Heart left ventricle (tissue), 16 donors: Measurements from ENCODE around the gene CALHM2. TPM values are rescaled to one million over a fixed set of nuclear protein-coding genes. Genes with fewer than 3 reads are reported as not detected.

ENCODE experiments used
- ATAC-seq, 4 donors: fragments of 200-7000 bp; cut with Tn5 transposase; one replicate each; pipeline ENCODE4 v1.9.1; 2020 to 2022; ENCODE audit warnings: moderate library complexity in 4 of 4, mild to moderate bottlenecking in 3 of 4, moderate number of reproducible peaks in 1 of 4
- DNase-seq, 5 donors: peaks; one replicate each; pipeline ENCODE4 v3.0.0-alpha.2; 2020
- H3K27ac ChIP-seq, 12 donors: fragments of 200-600 bp; sonication (generic) in 4 of 12; one replicate each; pipeline versions ENCODE4 v1.5.0 to v1.8.0; 2016 to 2022; ENCODE audit warnings: mild to moderate bottlenecking in 2 of 12
- H3K27me3 ChIP-seq, 9 donors: fragments of 200-600 bp; sonication (generic) in 2 of 9; one replicate each; pipeline versions ENCODE4 v1.5.1 to v1.8.0; 2016 to 2022; ENCODE audit warnings: mild to moderate bottlenecking in 3 of 9
- H3K36me3 ChIP-seq, 9 donors: fragments of 200-600 bp; sonication (generic) in 2 of 9; one replicate each; pipeline versions ENCODE4 v1.5.0 to v1.8.0; 2018 to 2022; ENCODE audit warnings: mild to moderate bottlenecking in 2 of 9
- H3K4me1 ChIP-seq, 12 donors: fragments of 200-600 bp; sonication (generic) in 4 of 12; one replicate each; pipeline versions ENCODE4 v1.5.0 to v1.8.0; 2016 to 2022; ENCODE audit warnings: mild to moderate bottlenecking in 3 of 12
- H3K4me3 ChIP-seq, 12 donors: fragments of 200-600 bp; sonication (generic) in 4 of 12; one replicate each; pipeline versions ENCODE4 v1.5.0 to v1.8.0; 2017 to 2022; ENCODE audit warnings: mild to moderate bottlenecking in 9 of 12, moderate library complexity in 4 of 12
- H3K9me3 ChIP-seq, 12 donors: fragments of 200-600 bp; sonication (generic) in 4 of 12; one replicate each; pipeline versions ENCODE4 v1.5.0 to v1.8.0; 2016 to 2022; ENCODE audit warnings: mild to moderate bottlenecking in 1 of 12
- CTCF ChIP-seq, 12 donors: fragments of 200-600 bp; sonication (generic) in 4 of 12; IDR thresholded peaks; one replicate each; pipeline versions ENCODE4 v1.5.0 to v1.8.0; 2018 to 2022; ENCODE audit warnings: antibody characterized with exemption in 12 of 12, mild to moderate bottlenecking in 5 of 12
- POLR2A ChIP-seq, 2 donors: fragments of 450-650 bp; IDR thresholded peaks; one replicate each; pipeline ENCODE4 v1.6.1; 2017; ENCODE audit warnings: antibody characterized with exemption in 2 of 2, mild to moderate bottlenecking in 2 of 2, moderate library complexity in 2 of 2
- WGBS, 4 donors: extraction: QIAGEN DNeasy Blood & Tissue Kit in 2 of 4; methylation state at CpG; one replicate each; pipeline versions ENCODE4 v1.1.5 to v1.1.7; 2013 to 2018; 5-methylcytosine and 5-hydroxymethylcytosine counted together
- intact Hi-C, 10 donors: fragments of 100-400 bp; cut with DNase I; formaldehyde crosslinking; loops; one replicate each; pipeline versions ENCODE4 v1.11.1 to v1.14.2; 2022
- polyA plus RNA-seq, 2 donors: library from polyadenylated mRNA; stranded (reverse); fragments of 200-250 nt; gene quantifications; one replicate each; pipeline ENCODE4 v1.2.3, GENCODE V29; 2013
- total RNA-seq, 9 donors: library from RNA; depleted of rRNA in 2 of 9; stranded (reverse); fragments of >200 nt in 2 of 9; fragmentation: NEBNext Ultra II Directional in 3 of 9; extraction: Animal tissue kit (Norgen Biotek cat#: 25700) in 3 of 9; gene quantifications; one replicate each; pipeline versions ENCODE4 v1.1.0 to v1.2.4, GENCODE V29; 2016 to 2023
- donor health status: ischemic (EF 13 %, LVEDD 7.1; RV severe dilation, severe dysfunction).
- donor health status: healthy with polysubstance abuse.
- donor health status: DM: no; HTN: yes; CAD: no.
- donor health status: DM: no; HTN: no; CAD: no.
- donor health status: ischemic (EF 25% LVEDD 6.9; RV normal size, moderate dysfunction).
- donor health status: ischemic (EF 25% LVEDD 5.7; RV mildly dilated, moderate dysfunction).
- donor health status: healthy.
- donor health status: DM: yes; HTN: yes; CAD: no.
- donor health status: ischemic (EF 35%, LVEDD 5.7; RV mildly dilated, moderate dysfunction).
- donor health status: nonischemic (EF 11% LVEDD 7.7; RV severe dilation, severe dysfunction).
- donor health status: DM: yes; HTN: yes; CAD: no.
- donor health status: PGD.
- donor health status: ischemic (EF 29% LVEDD 5.4; RV normal size, mild dysfunction).
- donor health status: nonischemic (EF 23%, LVEDD 6.1; RV moderate dilation, normal function).

Gene CALHM2
- total and polyA plus RNA-seq, 11 donors = 8.2 to 36.8 (median 11.2) TPM

- DNase-seq (no peak), ATAC-seq (no peak)
- TF ChIP-seq POLR2A (IDR thresholded peaks at IDR 0.05) (no peak), CTCF (IDR thresholded peaks at IDR 0.05) (no peak)
- no peak overlapping the region for H3K27ac ChIP-seq
- peaks cover 0 to 8% (median 6%) of the 10 kb centered on the region in 12 donors for H3K4me1 ChIP-seq
- H3K4me3 ChIP-seq = no peak overlapping the region
- H3K9me3 ChIP-seq = no peaks in the 10 kb centered on the region
- no peaks in the 10 kb centered on the region for H3K36me3 ChIP-seq
- H3K27me3 ChIP-seq = peaks cover 0 to 22% (median 0%) of the 10 kb centered on the region in 9 donors
- 60 to 68% (median 62%) methylated on average over 7 of the region's 7 CpGs for WGBS, 4 donors
- intact Hi-C loops = no loop called here
Measured at GRCh38 chr10:103499881-103500280, 47.7 kb upstream of the CALHM2 start.

- WGBS, 4 donors = 89 to 92% (median 90%) methylated on average over 5 of the region's 5 CpGs
- intact Hi-C loops = no loop called here
Measured at GRCh38 chr10:103498936-103499638, 46.9 kb upstream of the CALHM2 start.

GRCh38 chr10:103497161-103497915, 45.2 kb upstream of the CALHM2 start:
- Histone ChIP-seq H3K4me1 (peaks cover 0 to 25% (median 7%) of the 10 kb centered on the region in 12 donors), H3K9me3 (no peaks in the 10 kb centered on the region), H3K36me3 (no peaks in the 10 kb centered on the region), H3K27ac (no peak overlapping the region), H3K27me3 (peaks cover 0 to 38% (median 9%) of the 10 kb centered on the region in 9 donors), H3K4me3 (no peak overlapping the region)
- DNase-seq = no peak
- TF ChIP-seq POLR2A (IDR thresholded peaks at IDR 0.05) (no peak), CTCF (IDR thresholded peaks at IDR 0.05) (no peak)
- ATAC-seq = no peak
- intact Hi-C loops = no loop called here
- WGBS, 4 donors = 81 to 86% (median 84%) methylated on average over 8 of the region's 8 CpGs

More at GRCh38 chr10:103498936-103499638, 46.9 kb upstream of the CALHM2 start:
- ATAC-seq (no peak), DNase-seq (no peak)
- Histone ChIP-seq H3K9me3 (no peaks in the 10 kb centered on the region), H3K36me3 (no peaks in the 10 kb centered on the region), H3K27ac (no peak overlapping the region), H3K4me3 (no peak overlapping the region), H3K4me1 (peaks cover 0 to 9% (median 5%) of the 10 kb centered on the region in 12 donors), H3K27me3 (peaks cover 0 to 29% (median 7%) of the 10 kb centered on the region in 9 donors)
- TF ChIP-seq CTCF (IDR thresholded peaks at IDR 0.05) = no peak
- no peak for TF ChIP-seq POLR2A (IDR thresholded peaks at IDR 0.05)

- WGBS, 4 donors = 86 to 93% (median 91%) methylated on average over 3 of the region's 3 CpGs
- Histone ChIP-seq H3K4me3 (no peak overlapping the region), H3K9me3 (no peaks in the 10 kb centered on the region), H3K27ac (no peak overlapping the region), H3K36me3 (no peaks in the 10 kb centered on the region), H3K4me1 (peaks cover 0 to 30% (median 7%) of the 10 kb centered on the region in 12 donors), H3K27me3 (peaks cover 0 to 40% (median 9%) of the 10 kb centered on the region in 9 donors)
- intact Hi-C loops = no loop called here
- no peak for TF ChIP-seq POLR2A (IDR thresholded peaks at IDR 0.05)
- no peak for TF ChIP-seq CTCF (IDR thresholded peaks at IDR 0.05)
- ATAC-seq (no peak), DNase-seq (no peak)
Measured at GRCh38 chr10:103495321-103495720, 43.2 kb upstream of the CALHM2 start.
